HG02973 (cell line): Measurements from ENCODE around the gene SMPD3.

Source experiments
- ATAC-seq: cut with Tn5 transposase; IDR thresholded peaks from one replicate; pipeline ENCODE4 v1.9.1; 2021; ENCODE audit warnings: moderate library complexity; ENCODE audit not compliant: unreplicated experiment

SMPD3 gene

GRCh38 chr16:68385371-68385770, 62.9 kb downstream of the SMPD3 start:
- ATAC-seq: no peak

GRCh38 chr16:68384288-68385161, 63.8 kb downstream of the SMPD3 start:
- ATAC-seq: no peak

GRCh38 chr16:68383858-68384257, 64.5 kb downstream of the SMPD3 start:
- ATAC-seq: no peak

GRCh38 chr16:68382296-68382718, 66.0 kb downstream of the SMPD3 start:
- no peak for ATAC-seq

- no peak for ATAC-seq
These were observed 67.0 kb downstream of the SMPD3 start for GRCh38 chr16:68381363-68381724.

- ATAC-seq: no peak
These were observed 67.5 kb downstream of the SMPD3 start for GRCh38 chr16:68380676-68381362.

GRCh38 chr16:68380348-68380670, 68.0 kb downstream of the SMPD3 start:
- no peak for ATAC-seq

- ATAC-seq: no peak
These were observed 68.6 kb downstream of the SMPD3 start for GRCh38 chr16:68379472-68380347.

GRCh38 chr16:68378436-68379415, 69.6 kb downstream of the SMPD3 start:
- no peak for ATAC-seq

GRCh38 chr16:68377667-68378393, 70.5 kb downstream of the SMPD3 start:
- no peak for ATAC-seq

GRCh38 chr16:68377221-68377620, 71.1 kb downstream of the SMPD3 start:
- no peak for ATAC-seq

GRCh38 chr16:68376590-68376989, 71.7 kb downstream of the SMPD3 start:
- no peak for ATAC-seq

GRCh38 chr16:68375801-68376536, 72.3 kb downstream of the SMPD3 start:
- ATAC-seq: no peak

GRCh38 chr16:68374961-68375660, 73.2 kb downstream of the SMPD3 start:
- ATAC-seq: no peak

- ATAC-seq: no peak
These were observed 74.0 kb downstream of the SMPD3 start for GRCh38 chr16:68374246-68374805.

GRCh38 chr16:68373528-68374245, 74.6 kb downstream of the SMPD3 start:
- no peak for ATAC-seq

GRCh38 chr16:68372806-68373205, 75.5 kb downstream of the SMPD3 start:
- ATAC-seq: no peak
